ENCODE data around the gene SLC1A2. TPM values are rescaled to one million over a fixed set of nuclear protein-coding genes. Genes with fewer than 3 reads are reported as not detected.

The SLC1A2 gene
- total RNA-seq, 2 experiments from 2014 or later: not detected

DNA sequence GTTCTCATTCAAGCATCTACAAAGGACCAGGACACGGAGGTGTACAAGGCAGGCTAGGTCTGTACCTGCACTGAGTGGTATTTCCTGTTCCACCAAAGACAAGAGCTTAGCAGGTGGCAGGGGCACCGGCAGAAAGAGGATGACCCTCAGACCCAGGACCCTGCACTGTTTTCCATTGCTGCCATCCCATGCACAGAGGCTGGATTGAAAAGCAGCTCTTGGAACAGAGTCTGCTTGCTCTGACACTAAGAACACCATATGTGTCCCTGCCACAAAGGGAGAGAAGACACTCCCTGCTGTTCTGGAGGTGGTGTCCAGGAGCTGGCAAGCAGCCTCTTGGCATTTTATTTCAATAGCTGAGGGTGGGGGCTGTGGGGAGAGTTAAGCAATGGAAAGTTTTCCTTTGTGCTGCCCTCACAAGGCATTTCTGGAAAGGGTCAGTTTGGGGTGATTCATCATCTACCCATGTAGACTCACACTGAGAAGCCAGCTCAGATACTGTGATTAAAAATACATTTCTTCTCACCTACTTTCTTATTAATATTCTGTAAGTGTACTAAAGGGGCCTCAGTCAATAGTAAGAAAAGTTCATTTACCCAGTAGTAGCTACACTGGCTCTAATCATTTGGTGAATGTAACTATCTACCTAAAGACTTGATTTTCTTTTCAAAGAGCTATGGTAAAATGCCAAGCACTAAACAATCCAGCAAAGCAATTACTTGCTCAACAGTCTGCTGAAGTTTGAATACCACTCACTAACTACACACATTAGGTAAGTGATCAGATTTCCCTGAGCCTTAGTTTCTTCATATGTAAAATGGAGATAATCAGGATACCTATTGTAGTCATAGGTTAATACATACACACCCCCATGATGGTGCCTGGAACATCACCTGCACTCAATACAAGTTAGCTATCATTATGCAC lies 55.2 kb downstream of the SLC1A2 start:
- H3K9me3 Mint-ChIP-seq: peaks cover 5% of the 10 kb centered on the region
- peaks cover 7% of the 10 kb centered on the region for H3K27me3 Mint-ChIP-seq
- no peaks in the 10 kb centered on the region for H3K4me1 Mint-ChIP-seq
- ChIA-PET POLR2A (no interaction called here), CTCF (interaction anchor here (0.6 kb wide), 1 partner anchor 449 kb away, joined by 4 read pairs; no protein-coding TSS in a partner anchor)
- H3K36me3 Mint-ChIP-seq (ENCODE audit: low read depth): no peaks in the 10 kb centered on the region
- H3K27ac Mint-ChIP-seq: no peak overlapping the region
- H3K4me3 Mint-ChIP-seq: no peak overlapping the region
- DNase-seq: no peak

DNA sequence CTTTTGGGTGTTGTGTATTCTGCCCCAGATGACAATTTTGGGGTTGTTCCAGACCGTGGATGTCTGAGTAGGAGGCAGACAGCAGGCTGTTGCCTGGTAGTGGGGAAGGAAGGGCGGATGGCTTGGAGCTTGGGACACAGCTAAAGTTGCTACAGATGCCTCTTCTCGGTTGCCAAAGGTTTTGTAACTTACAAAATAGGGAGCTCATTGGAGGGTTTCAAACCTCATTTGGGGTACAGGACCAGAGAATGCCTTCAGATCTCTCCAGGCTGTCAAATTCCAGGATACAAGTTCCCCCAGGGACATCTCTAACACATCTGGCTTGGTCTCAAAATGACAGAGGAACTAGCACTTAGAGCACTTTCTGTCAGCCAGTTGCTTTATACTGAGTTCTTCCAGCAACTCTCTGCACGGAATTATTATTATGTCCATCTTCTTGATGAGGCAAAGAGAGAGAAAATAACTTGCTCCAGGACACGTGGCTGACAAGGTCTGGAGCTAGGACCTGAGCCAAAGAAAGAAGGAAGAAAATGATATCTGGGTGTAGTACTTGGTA lies 56.0 kb downstream of the SLC1A2 start:
- POLR2A ChIA-PET: no interaction called here
- Mint-ChIP-seq H3K27me3 (peaks cover 7% of the 10 kb centered on the region), H3K4me3 (no peak overlapping the region), H3K9me3 (peaks cover 5% of the 10 kb centered on the region), H3K36me3 (ENCODE audit: low read depth) (no peaks in the 10 kb centered on the region), H3K4me1 (no peaks in the 10 kb centered on the region), H3K27ac (no peak overlapping the region)
- no peak for DNase-seq
- CTCF ChIA-PET: interaction anchor here (0.6 to 1.2 kb wide), 2 partner anchors 448 to 476 kb away, joined by 3 to 4 read pairs; no protein-coding TSS in a partner anchor

DNA sequence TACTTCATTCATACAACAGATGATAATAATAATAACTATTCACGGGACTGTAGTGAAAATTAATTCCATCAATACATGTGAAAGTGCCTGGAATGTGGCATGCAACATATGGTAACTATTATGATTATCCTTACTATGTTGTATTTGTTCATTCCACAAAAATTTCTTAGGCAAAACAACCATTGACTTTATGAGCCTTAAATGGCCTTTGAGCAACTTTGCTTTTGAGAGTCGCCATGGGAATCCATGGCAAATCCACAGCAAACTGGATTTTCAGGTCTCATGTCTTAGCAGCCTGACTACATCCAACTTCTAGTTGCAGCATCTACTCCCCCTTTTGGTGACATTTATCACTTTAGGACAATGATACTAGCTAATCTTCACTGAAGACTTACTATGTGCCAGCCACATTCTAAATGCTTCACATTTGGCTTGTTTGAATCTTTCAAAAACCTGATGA lies 56.8 kb downstream of the SLC1A2 start:
- Mint-ChIP-seq H3K27me3 (peaks cover 6% of the 10 kb centered on the region), H3K4me3 (no peak overlapping the region), H3K27ac (no peak overlapping the region), H3K4me1 (no peaks in the 10 kb centered on the region), H3K36me3 (ENCODE audit: low read depth) (no peaks in the 10 kb centered on the region), H3K9me3 (peaks cover 5% of the 10 kb centered on the region)
- no peak for DNase-seq
- ChIA-PET POLR2A (no interaction called here), CTCF (interaction anchor here (1.2 kb wide), 1 partner anchor 475 kb away, joined by 3 read pairs; no protein-coding TSS in a partner anchor)

DNA sequence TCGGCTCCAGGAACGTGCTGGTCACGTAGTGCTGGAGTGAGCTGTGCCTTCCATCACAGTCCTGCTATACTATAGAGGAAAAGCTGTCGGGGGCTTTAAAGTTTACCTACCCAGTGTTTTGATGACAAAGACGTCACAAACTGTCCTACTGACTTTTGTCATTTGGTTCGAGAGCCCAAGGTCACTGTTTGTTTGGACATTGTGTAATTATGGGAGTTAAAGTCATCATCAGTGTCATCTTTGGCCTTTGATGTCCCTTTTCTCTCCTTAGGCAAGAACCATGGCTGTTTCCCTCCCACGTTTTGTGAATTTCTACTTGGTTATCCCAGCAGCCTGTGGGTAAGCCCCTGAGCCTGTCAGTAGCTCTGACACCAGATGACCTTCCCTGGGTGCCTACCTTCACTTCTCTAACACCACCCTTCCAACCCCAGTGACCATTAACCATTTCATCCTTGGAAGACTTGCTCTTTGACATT lies 59.3 kb downstream of the SLC1A2 start:
- Mint-ChIP-seq H3K27ac (no peak overlapping the region), H3K36me3 (ENCODE audit: low read depth) (no peaks in the 10 kb centered on the region), H3K4me3 (no peak overlapping the region), H3K9me3 (peaks cover 2% of the 10 kb centered on the region), H3K27me3 (peaks cover 3% of the 10 kb centered on the region), H3K4me1 (peaks cover 6% of the 10 kb centered on the region)
- no peak for DNase-seq
- CTCF ChIA-PET: interaction anchor here (1.8 kb wide), 1 partner anchor 434 kb away, joined by 4 read pairs; no protein-coding TSS in a partner anchor
- POLR2A ChIA-PET: interaction anchor here (0.6 kb wide), 1 partner anchor 28 kb away, joined by 3 read pairs; no protein-coding TSS in a partner anchor

DNA sequence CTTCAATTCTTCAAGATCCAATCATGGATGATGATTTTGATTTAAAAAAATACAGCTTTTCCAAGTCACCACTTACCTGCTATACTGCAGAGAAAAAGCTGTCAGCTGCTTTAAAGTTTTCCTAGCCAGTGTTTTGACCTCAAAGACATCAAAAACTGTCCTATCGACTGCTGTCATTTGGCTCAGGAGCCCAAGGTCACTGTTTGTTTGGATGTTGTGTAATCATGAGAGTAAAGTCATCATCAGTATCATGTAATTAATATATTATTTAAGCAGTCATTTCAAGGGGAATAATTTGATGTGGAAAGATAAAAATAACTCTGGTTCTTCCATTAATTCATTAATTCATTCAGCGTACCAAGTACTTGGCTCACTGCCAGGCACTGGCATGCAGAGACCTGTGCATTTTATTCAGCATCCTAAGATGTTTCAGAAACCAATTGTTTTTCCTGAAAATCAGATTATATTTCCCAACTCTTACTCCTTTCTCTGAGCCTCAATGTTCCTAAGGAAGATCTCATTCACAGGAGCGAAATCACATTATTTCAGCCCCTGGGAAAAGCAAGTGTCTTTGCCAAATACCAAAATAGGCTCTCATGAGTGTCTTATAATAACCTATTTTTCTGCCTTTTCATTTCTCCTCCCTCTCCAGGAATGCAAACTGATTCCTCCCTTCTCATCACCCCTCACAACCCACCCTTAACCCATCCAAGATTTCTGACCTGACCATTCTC lies 59.9 kb downstream of the SLC1A2 start:
- Mint-ChIP-seq H3K9me3 (peaks cover 4% of the 10 kb centered on the region), H3K36me3 (ENCODE audit: low read depth) (no peaks in the 10 kb centered on the region), H3K27me3 (peaks cover 3% of the 10 kb centered on the region), H3K4me1 (peaks cover 7% of the 10 kb centered on the region), H3K27ac (no peak overlapping the region), H3K4me3 (no peak overlapping the region)
- CTCF ChIA-PET: no interaction called here
- DNase-seq: no peak
- POLR2A ChIA-PET: no interaction called here

DNA sequence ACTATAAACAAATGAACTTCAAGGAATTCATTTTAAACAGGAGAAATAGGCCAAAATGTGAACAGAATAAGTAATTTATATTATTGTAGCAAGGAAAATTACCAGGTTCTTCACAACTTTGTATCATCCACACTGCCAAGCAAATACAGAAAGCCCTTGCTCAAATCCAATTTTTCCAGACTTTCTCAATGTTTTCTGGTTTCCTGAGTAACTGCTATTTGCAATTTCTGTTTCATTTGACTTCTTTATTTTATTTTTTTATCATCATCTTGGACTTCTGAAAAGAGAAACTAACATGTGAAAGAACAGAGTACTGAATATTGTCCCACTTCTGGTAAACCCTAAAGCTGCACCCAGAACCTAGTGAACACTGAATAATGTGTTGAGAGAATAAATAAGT lies 61.0 kb downstream of the SLC1A2 start:
- Mint-ChIP-seq H3K4me3 (no peak overlapping the region), H3K27me3 (peaks cover 3% of the 10 kb centered on the region), H3K27ac (no peak overlapping the region), H3K9me3 (peaks cover 4% of the 10 kb centered on the region), H3K36me3 (ENCODE audit: low read depth) (no peaks in the 10 kb centered on the region), H3K4me1 (peaks cover 7% of the 10 kb centered on the region)
- ChIA-PET POLR2A (no interaction called here), CTCF (no interaction called here)
- DNase-seq: no peak

DNA sequence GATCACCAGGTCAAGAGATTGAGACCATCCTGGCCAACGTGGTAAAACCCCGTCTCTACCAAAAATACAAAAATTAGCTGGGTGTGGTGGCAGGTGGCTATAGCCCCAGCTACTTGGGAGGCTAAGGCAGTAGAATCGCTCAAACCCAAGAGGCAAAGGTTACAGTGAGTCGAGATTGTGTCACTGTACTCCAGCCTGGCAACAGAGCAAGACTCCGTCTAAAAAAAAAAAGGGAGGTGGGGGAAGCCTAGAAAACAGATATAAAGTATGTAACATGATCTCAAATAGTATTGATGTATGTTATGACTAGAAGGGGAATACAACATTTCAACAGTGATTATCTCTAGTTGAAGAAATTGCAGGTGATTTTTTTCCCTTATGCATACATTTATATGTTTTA lies 61.4 kb downstream of the SLC1A2 start:
- peaks cover 4% of the 10 kb centered on the region for H3K9me3 Mint-ChIP-seq
- peaks cover 7% of the 10 kb centered on the region for H3K4me1 Mint-ChIP-seq
- no peaks in the 10 kb centered on the region for H3K36me3 Mint-ChIP-seq (ENCODE audit: low read depth)
- CTCF ChIA-PET: no interaction called here
- DNase-seq: no peak
- no peak overlapping the region for H3K27ac Mint-ChIP-seq
- POLR2A ChIA-PET: no interaction called here
- H3K4me3 Mint-ChIP-seq: no peak overlapping the region
- H3K27me3 Mint-ChIP-seq: peaks cover under 1% of the 10 kb centered on the region

DNA sequence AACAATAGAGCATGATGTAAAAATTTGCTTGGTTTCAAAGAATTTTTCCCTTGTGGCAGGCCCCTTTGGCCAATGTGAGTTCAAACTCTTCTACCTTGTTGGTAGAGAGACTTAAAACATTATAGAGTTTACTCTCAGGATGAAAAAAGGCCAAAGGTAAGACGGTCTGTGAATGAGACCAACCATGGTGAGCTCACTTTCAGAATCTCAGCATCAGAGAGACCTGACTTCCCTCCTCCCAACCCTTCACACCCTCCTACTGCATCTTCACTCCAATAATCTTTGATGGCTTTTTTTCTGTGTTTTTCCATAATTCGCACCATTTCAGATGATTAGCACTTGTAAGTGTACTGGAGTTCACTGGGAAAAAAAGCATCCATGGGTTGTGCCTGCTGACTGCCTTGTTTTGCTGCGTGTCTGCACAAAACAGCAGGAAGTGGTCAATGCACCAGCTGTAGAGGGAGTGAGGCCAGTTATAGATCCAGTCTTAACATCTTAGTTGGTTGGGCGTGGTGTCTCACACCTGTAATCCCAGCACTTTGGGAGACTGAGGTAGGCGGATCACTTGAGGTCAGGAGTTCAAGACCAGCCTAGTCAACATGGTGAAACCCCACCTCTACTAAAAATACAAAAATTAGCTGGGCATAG lies 64.1 kb downstream of the SLC1A2 start:
- Mint-ChIP-seq H3K36me3 (ENCODE audit: low read depth) (no peaks in the 10 kb centered on the region), H3K9me3 (peaks cover 4% of the 10 kb centered on the region), H3K27ac (no peak overlapping the region), H3K27me3 (peaks cover 2% of the 10 kb centered on the region), H3K4me3 (no peak overlapping the region), H3K4me1 (peaks cover 7% of the 10 kb centered on the region)
- ChIA-PET POLR2A (no interaction called here), CTCF (no interaction called here)
- DNase-seq: no peak

DNA sequence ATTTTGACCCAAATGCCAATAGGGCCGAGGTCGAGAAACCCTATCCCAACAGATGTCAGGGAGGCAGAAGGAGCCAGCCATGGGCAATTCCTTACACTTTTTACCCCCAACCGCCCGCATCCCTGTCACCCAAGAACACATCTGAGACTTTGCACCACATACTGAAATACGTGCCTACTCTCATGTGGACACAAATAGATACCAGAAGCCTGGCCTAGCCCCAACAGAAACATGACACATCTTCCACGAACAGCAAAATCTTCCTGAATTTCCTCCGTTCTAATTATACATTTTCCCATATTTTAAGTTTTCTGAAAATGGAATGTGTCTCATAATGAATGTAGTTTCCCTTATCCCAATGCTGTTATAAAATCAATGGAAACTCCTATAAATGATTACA lies 64.7 kb downstream of the SLC1A2 start:
- no peak overlapping the region for H3K27ac Mint-ChIP-seq

DNA sequence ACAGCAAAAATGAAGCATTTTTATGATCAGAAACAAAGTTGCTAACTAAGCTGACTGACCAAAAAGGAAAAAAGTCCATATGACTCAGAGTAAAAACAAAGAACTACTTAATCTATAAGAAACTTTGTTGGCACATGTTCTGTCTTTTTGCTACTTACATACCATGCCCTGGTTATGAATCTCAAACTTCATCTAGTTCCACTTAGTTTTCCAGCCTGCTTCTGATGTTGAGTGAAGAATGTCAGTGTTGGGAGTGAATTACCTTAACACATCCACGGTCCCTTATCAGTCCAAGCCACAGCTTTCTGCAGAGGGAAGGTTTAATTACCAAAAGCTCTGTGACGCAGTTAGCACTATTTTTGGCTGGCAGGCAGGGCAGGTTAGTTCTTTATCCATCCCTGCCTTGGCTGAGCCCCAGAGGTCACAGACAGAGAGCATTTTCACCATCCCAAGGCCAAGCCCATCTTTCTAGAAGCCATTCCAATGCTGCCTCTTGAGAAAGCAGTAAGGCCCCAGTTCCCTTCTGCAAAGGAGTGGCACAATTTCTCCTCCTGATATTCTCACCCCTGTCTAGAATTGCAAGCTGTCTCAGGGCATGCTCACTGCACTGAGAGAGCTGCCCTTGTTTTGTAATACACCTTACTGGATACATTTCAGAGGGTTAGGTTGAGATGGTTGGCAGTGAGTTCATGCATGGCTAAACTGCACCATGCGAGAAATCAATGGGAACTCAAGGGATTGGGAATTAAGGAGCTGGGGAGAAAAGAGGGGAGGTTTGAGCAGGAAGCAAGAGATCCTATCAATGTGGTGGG lies 67.1 kb downstream of the SLC1A2 start:
- Mint-ChIP-seq H3K9me3 (peaks cover 4% of the 10 kb centered on the region), H3K27ac (no peak overlapping the region), H3K4me1 (peaks cover 21% of the 10 kb centered on the region), H3K27me3 (peaks cover 2% of the 10 kb centered on the region), H3K36me3 (ENCODE audit: low read depth) (no peaks in the 10 kb centered on the region), H3K4me3 (no peak overlapping the region)
- no peak for DNase-seq
- CTCF ChIA-PET: no interaction called here
- POLR2A ChIA-PET: no interaction called here

More for the DNA sequence above, 64.7 kb downstream of the SLC1A2 start:
- DNase-seq: no peak
- ChIA-PET POLR2A (no interaction called here), CTCF (no interaction called here)
- H3K9me3 Mint-ChIP-seq: peaks cover 4% of the 10 kb centered on the region
- peaks cover 9% of the 10 kb centered on the region for H3K4me1 Mint-ChIP-seq
- no peak overlapping the region for H3K4me3 Mint-ChIP-seq
- H3K27me3 Mint-ChIP-seq: peaks cover 2% of the 10 kb centered on the region
- no peaks in the 10 kb centered on the region for H3K36me3 Mint-ChIP-seq (ENCODE audit: low read depth)

DNA sequence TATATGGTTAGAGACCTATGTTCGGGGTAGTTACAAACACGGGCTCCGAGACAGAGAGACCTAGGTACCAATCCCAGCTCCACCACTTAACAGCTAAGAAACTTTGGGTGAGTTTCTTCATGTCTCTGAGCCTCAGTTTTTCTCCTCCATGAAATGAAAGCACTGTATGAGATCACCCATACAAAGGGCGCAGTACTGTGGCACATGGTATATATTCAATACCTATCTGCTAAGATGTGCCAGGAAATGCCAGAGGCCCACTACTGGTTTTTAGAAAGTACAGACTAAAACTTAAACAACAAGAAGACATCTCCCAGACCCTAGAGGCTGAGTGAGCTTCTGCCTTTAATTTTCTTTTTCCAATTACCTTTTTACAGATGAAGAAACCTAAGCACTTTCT lies 69.5 kb downstream of the SLC1A2 start:
- POLR2A ChIA-PET: no interaction called here
- peaks cover 4% of the 10 kb centered on the region for H3K9me3 Mint-ChIP-seq
- CTCF ChIA-PET: no interaction called here
- H3K4me1 Mint-ChIP-seq: peaks cover 20% of the 10 kb centered on the region
- DNase-seq: no peak
- no peak overlapping the region for H3K4me3 Mint-ChIP-seq
- peaks cover 3% of the 10 kb centered on the region for H3K36me3 Mint-ChIP-seq (ENCODE audit: low read depth)
- H3K27ac Mint-ChIP-seq: no peak overlapping the region
- peaks cover 5% of the 10 kb centered on the region for H3K27me3 Mint-ChIP-seq

Measured in activated CD4-positive, alpha-beta memory T cell treated with anti-CD3 and anti-CD28 coated beads, Interleukin-2, amount 10 ng/mL, durations not matched to agents 7 days and 5 days (primary cell).